NT2/D1 (cell line): ENCODE measurements around the gene MEGF6.

Experiments
- SUZ12 ChIP-seq: IDR thresholded peaks from 2 replicates; pipeline ENCODE4 v1.6.1; 2011; ENCODE audit not compliant: insufficient read length, insufficient read depth; ENCODE audit errors: extremely low read depth
- YY1 ChIP-seq: IDR thresholded peaks from 2 replicates; pipeline ENCODE4 v1.6.1; 2011; ENCODE audit not compliant: insufficient read length, insufficient read depth
- ZNF274 ChIP-seq: IDR thresholded peaks from 2 replicates; pipeline ENCODE4 v1.6.1; 2011; ENCODE audit warnings: mild to moderate bottlenecking, low read depth, low read length

- no peak for TF ChIP-seq YY1
- TF ChIP-seq SUZ12: no peak
- no peak for TF ChIP-seq ZNF274
Measured at GRCh38 chr1:3510956-3511250, 100.4 kb downstream of the MEGF6 start.
